ENCODE measurements around the gene ZC3H18. TPM values are rescaled to one million over a fixed set of nuclear protein-coding genes. Genes with fewer than 3 reads are reported as not detected.

Gene ZC3H18
- total and polyA plus RNA-seq, 10 of the 15 experiments (the other 5 are each of a cell fraction or from before 2014, with no cell fraction given), result 1.0 to 58.3 (median 22.4) TPM

DNA sequence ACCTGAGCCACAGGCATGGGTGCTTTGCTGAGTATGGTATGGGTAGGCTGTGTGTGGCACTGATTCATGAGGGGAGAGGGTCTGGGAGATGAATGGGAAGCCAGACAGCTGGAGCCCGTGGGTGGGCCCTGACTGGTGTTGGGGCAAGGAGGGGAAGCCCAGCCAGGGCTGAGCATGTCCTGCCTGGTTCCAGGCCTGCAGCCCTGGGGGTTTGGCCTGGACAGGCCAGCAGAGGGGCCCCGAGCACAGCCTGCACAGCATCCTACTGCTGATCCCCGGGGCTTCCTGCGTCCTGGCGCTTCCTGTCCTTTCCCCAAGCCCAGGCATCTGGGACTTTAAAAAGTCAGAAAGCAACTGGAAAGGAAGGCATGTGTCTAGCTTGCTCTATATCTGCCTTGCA lies 97.3 kb downstream of the ZC3H18 start:
- WGBS (ENCODE audit: insufficient coverage, insufficient replicate concordance, low lambda C conversion rate, missing lambda C conversion rate), result 80% methylated on average over 5 of the region's 5 CpGs
- Histone ChIP-seq H3K4me3 (no peak overlapping the region), H4K20me1 (ENCODE audit: control insufficient read depth, insufficient read depth) (no peaks in the 10 kb centered on the region), H3K79me2 (ENCODE audit: control insufficient read depth, insufficient read depth, low read length) (peaks cover 13% of the 10 kb centered on the region), H3K9ac (ENCODE audit: control insufficient read depth, insufficient read depth, low read length) (no peak overlapping the region), H3K36me3 (ENCODE audit: control insufficient read depth in 2 of 2, insufficient read depth in 2 of 2, low read length in 1 of 2) (no peaks in the 10 kb centered on the region), H2AFZ (ENCODE audit: control insufficient read depth, low read depth, low read length) (no peak overlapping the region), H3K4me2 (ENCODE audit: control insufficient read depth, insufficient read depth) (no peak overlapping the region), H3K27me3 (replicated peaks in 1 of 2; ENCODE audit: control insufficient read depth in 2 of 2, insufficient read depth in 2 of 2, low read length in 1 of 2) (no peaks in the 10 kb centered on the region), H3K9me3 (replicated peaks; ENCODE audit: control insufficient read depth, insufficient read depth, low read length) (no peaks in the 10 kb centered on the region), H3K4me1 (ENCODE audit: control insufficient read depth, insufficient read depth, low read length) (no peaks in the 10 kb centered on the region), H3K27ac (ENCODE audit: control insufficient read depth, insufficient read depth) (no peak overlapping the region)
- ChIA-PET RAD21 (ENCODE audit: unreplicated experiment) (no interaction called here), CTCF (interaction anchor here (2.2 kb wide), 1 partner anchor 12 kb away, joined by 9 read pairs; no protein-coding TSS in a partner anchor), SMC1A (ENCODE audit: uncharacterized antibody, unreplicated experiment) (no interaction called here), POLR2A (no interaction called here)
- ATAC-seq (no peak), DNase-seq (ENCODE audit: low read depth, low spot score) (no peak), FAIRE-seq (no peak)
- in situ Hi-C loops (cut with MboI) (no loop called here), intact Hi-C loops (cut with micrococcal nuclease; ENCODE audit: unreplicated experiment) (no loop called here)
- BruUV-seq (replicated peaks), result no TSS peak
- TF ChIP-seq, protein P1, sequence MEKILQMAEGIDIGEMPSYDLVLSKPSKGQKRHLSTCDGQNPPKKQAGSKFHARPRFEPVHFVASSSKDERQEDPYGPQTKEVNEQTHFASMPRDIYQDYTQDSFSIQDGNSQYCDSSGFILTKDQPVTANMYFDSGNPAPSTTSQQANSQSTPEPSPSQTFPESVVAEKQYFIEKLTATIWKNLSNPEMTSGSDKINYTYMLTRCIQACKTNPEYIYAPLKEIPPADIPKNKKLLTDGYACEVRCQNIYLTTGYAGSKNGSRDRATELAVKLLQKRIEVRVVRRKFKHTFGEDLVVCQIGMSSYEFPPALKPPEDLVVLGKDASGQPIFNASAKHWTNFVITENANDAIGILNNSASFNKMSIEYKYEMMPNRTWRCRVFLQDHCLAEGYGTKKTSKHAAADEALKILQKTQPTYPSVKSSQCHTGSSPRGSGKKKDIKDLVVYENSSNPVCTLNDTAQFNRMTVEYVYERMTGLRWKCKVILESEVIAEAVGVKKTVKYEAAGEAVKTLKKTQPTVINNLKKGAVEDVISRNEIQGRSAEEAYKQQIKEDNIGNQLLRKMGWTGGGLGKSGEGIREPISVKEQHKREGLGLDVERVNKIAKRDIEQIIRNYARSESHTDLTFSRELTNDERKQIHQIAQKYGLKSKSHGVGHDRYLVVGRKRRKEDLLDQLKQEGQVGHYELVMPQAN (conservative IDR thresholded peaks at IDR 0.05), result no peak
- no peak for TF ChIP-seq SRF (IDR thresholded peaks at IDR 0.05; ENCODE audit: low read depth in 2 of 2, low read length in 2 of 2)
- TF ChIP-seq, protein P2, sequence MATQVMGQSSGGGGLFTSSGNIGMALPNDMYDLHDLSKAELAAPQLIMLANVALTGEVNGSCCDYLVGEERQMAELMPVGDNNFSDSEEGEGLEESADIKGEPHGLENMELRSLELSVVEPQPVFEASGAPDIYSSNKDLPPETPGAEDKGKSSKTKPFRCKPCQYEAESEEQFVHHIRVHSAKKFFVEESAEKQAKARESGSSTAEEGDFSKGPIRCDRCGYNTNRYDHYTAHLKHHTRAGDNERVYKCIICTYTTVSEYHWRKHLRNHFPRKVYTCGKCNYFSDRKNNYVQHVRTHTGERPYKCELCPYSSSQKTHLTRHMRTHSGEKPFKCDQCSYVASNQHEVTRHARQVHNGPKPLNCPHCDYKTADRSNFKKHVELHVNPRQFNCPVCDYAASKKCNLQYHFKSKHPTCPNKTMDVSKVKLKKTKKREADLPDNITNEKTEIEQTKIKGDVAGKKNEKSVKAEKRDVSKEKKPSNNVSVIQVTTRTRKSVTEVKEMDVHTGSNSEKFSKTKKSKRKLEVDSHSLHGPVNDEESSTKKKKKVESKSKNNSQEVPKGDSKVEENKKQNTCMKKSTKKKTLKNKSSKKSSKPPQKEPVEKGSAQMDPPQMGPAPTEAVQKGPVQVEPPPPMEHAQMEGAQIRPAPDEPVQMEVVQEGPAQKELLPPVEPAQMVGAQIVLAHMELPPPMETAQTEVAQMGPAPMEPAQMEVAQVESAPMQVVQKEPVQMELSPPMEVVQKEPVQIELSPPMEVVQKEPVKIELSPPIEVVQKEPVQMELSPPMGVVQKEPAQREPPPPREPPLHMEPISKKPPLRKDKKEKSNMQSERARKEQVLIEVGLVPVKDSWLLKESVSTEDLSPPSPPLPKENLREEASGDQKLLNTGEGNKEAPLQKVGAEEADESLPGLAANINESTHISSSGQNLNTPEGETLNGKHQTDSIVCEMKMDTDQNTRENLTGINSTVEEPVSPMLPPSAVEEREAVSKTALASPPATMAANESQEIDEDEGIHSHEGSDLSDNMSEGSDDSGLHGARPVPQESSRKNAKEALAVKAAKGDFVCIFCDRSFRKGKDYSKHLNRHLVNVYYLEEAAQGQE (IDR thresholded peaks at IDR 0.05; ENCODE audit: low read depth, low read length), result no peak
- no peak for TF ChIP-seq SUPT20H (IDR thresholded peaks at IDR 0.05; ENCODE audit: borderline replicate concordance, control insufficient read depth, low read depth, low read length)
- TF ChIP-seq, protein P3, sequence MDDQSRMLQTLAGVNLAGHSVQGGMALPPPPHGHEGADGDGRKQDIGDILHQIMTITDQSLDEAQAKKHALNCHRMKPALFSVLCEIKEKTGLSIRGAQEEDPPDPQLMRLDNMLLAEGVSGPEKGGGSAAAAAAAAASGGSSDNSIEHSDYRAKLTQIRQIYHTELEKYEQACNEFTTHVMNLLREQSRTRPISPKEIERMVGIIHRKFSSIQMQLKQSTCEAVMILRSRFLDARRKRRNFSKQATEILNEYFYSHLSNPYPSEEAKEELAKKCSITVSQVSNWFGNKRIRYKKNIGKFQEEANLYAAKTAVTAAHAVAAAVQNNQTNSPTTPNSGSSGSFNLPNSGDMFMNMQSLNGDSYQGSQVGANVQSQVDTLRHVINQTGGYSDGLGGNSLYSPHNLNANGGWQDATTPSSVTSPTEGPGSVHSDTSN (IDR thresholded peaks at IDR 0.05; ENCODE audit: insufficient replicate concordance, low read depth, low read length), result no peak
- TF ChIP-seq, protein P4, sequence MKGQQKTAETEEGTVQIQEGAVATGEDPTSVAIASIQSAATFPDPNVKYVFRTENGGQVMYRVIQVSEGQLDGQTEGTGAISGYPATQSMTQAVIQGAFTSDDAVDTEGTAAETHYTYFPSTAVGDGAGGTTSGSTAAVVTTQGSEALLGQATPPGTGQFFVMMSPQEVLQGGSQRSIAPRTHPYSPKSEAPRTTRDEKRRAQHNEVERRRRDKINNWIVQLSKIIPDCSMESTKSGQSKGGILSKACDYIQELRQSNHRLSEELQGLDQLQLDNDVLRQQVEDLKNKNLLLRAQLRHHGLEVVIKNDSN (IDR thresholded peaks at IDR 0.05; ENCODE audit: borderline replicate concordance, extremely low read length, insufficient read depth, low read depth, low read length), result no peak
- TF ChIP-seq, protein P5, sequence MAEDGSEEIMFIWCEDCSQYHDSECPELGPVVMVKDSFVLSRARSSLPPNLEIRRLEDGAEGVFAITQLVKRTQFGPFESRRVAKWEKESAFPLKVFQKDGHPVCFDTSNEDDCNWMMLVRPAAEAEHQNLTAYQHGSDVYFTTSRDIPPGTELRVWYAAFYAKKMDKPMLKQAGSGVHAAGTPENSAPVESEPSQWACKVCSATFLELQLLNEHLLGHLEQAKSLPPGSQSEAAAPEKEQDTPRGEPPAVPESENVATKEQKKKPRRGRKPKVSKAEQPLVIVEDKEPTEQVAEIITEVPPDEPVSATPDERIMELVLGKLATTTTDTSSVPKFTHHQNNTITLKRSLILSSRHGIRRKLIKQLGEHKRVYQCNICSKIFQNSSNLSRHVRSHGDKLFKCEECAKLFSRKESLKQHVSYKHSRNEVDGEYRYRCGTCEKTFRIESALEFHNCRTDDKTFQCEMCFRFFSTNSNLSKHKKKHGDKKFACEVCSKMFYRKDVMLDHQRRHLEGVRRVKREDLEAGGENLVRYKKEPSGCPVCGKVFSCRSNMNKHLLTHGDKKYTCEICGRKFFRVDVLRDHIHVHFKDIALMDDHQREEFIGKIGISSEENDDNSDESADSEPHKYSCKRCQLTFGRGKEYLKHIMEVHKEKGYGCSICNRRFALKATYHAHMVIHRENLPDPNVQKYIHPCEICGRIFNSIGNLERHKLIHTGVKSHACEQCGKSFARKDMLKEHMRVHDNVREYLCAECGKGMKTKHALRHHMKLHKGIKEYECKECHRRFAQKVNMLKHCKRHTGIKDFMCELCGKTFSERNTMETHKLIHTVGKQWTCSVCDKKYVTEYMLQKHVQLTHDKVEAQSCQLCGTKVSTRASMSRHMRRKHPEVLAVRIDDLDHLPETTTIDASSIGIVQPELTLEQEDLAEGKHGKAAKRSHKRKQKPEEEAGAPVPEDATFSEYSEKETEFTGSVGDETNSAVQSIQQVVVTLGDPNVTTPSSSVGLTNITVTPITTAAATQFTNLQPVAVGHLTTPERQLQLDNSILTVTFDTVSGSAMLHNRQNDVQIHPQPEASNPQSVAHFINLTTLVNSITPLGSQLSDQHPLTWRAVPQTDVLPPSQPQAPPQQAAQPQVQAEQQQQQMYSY (CRISPR knock-in tag; IDR thresholded peaks at IDR 0.05), result no peak
- TF ChIP-seq ESRRA (IDR thresholded peaks at IDR 0.05; ENCODE audit: low read length), result no peak
- no peak for TF ChIP-seq RCOR1 (conservative IDR thresholded peaks at IDR 0.05; ENCODE audit: low read depth, low read length)
- no peak for TF ChIP-seq CREM (IDR thresholded peaks at IDR 0.05; ENCODE audit: low read depth)
- no peak for TF ChIP-seq ZSCAN29 (IDR thresholded peaks at IDR 0.05)
- no peak for TF ChIP-seq TCF12 (IDR thresholded peaks at IDR 0.05; ENCODE audit: low read depth, low read length)
- TF ChIP-seq CHD1 (IDR thresholded peaks at IDR 0.05; ENCODE audit: low read depth, low read length), result no peak

Measured in GM12878 (cell line).